Right forelimb (tissue), 1 donor: ENCODE measurements around the gene RNASE9.
"Not testable (repeated sequence)": the region's sequence is repeated elsewhere in the genome, so short reads cannot be mapped to it uniquely, and the experiment has no call there.

Experiments
- DNase-seq: peaks from one replicate; pipeline ENCODE4 v3.0.0-alpha.2; 2018

The RNASE9 gene

DNA sequence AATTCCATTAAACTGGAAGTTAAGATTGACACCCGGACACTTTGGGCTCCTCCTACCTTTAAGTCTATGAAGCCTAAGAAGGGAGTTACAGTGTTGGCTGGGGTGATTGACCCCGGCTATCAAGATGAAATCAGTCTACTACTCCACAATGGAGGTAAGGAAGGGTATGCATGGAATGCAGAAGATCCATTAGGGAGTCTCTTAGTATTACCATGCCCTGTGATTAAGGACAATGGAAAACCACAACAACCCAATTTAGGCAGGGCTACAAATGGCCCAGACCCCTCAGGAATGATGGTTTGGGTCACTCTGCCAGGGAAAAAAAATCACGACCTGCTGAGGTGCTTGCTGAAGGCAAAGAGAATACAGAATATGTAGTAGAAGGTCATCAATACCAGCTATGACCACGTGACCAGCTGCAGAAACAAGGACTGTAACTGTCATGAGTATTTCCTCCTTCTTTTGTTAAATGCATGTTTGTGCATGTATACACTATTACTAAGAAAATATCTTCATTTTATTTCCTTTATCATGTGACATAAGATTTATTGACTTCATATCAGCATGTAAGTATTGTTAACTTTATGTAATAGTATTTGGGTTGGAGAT lies 11.6 kb upstream of the RNASE9 start:
- not testable (repeated sequence) for DNase-seq

DNA sequence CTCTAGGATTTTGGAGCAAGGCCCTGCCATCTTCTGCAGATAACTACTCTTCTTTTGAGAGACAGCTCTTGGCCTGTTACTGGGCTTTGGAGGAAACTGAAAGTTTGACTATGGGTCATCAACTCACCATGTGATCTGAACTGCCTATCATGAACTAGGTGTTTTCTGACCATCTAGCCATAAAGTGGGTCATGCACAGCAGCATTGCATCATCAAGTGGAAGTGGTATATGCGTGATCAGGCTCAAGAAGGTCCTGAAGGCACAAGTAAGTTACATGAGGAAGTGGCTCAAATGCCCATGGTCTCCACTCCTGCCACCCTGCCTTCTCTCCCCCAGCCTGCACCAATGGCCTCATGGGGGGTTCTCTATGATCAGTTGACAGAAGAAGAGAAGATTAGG lies 9.9 kb upstream of the RNASE9 start:
- not testable (repeated sequence) for DNase-seq

DNA sequence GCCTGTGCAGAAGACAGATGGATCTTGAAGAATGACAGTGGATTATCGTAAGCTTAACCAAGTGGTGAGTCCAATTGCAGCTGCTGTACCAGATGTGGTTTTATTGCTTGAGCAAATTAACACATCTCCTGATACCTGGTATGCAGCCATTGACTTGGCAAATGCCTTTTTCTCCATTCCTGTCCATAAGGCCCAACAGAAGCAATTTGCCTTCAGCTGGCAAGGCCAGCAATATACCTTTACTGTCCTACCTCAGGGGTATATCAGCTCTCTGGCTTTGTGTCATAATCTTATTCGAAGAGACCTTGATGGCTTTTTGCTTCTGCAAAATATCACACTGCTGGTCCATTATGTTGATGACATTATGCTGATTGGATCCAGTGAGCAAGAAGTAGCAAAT lies 9.0 kb upstream of the RNASE9 start:
- DNase-seq = not testable (repeated sequence)

DNA sequence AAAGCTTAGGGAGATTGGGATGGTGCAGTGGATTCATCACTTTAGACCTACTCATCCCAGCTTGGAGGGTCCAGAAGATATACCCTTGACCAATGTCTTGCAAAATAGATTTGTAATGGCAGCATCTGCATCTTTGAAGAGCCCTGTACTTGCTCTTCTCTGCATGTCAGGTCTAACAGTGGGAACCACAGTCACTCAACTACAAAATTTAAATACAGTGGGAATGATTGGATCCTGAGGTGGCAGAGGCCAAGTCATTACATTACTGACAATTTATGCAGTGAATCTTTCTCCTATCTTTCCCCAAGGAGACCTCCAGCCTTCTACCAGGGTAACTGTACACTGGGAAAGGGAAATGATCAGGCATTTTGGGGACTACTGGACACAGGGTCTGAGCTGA lies 8.2 kb upstream of the RNASE9 start:
- DNase-seq = no peak

DNA sequence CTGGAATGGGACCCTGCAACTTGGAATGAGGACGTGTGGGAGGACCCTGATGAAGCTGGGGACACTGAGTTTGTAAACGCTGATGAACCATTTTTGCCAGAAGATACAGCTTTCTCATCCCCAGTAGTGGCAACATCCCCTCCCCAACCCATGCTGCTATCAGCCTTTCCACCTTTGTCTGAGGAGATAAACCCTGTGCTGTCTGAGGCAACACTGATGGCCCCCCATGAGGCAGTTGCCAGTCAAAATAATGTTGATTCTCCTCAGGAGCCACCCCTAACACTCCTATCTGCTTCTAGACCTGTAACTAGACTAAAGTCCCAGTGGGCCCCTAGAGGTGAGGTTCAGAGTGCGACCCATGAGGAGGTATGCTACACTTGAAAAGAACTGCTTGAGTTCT lies 7.5 kb upstream of the RNASE9 start:
- DNase-seq = no peak

DNA sequence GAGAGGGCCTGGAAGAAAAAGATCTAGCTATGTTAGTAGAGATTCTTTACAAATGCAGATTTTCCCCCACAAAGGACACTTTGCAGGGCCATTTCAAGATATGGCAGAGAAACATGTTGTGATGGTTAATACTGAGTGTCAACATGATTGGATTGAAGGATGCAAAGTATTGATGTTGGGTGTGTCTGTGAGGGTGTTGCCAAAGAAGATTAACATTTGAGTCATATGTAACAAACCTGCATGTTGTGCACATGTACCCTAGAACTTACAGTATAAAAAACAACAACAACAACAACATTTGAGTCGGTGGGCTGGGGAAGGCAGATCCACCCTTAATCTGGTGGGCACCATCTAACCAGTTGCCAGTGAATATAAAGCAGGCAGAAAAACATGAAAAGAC lies 6.4 kb upstream of the RNASE9 start:
- DNase-seq = not testable (repeated sequence)

DNA sequence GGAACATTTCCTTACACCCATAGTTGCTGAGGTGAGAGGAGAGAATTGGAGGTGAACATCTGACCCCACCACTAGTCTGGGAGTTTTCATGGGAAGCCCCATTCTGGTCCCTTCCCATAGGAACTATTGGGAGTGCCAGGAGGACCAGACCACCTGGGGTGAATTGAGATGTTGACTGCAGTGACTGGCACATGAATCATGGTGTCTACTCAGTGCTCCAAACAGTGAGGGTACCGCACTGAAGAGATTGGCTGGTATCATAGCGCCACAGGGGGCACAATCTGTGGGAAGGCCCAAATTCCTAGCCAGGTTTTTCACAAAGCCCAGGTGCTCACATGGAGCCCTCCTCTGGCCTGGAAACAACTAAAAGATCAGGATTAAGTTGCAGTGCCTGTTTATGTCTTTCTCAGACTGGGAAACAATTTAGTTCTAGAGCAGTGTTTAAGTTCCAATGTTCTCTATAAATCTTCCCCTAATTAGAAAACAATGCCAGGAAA lies 3.7 kb upstream of the RNASE9 start:
- DNase-seq = no peak

DNA sequence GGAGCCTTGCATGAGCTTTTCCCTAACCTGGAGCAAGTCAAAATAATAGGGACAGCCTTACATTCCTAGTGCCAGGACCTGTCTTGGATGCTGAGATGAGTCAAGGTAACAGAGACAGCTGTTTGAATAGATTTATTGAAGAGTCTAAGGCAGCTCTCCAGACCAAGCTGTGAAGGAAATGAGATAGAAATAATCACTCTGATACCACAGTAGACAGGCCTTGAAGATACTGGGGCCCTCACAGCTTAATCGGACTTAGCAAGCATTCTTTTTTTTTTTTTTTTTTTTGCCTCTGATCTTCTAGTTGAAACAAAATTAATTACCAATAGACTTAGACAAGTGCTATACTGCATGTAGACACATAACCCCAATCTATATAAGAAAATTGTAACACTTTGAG lies 3.1 kb upstream of the RNASE9 start:
- no peak for DNase-seq

DNA sequence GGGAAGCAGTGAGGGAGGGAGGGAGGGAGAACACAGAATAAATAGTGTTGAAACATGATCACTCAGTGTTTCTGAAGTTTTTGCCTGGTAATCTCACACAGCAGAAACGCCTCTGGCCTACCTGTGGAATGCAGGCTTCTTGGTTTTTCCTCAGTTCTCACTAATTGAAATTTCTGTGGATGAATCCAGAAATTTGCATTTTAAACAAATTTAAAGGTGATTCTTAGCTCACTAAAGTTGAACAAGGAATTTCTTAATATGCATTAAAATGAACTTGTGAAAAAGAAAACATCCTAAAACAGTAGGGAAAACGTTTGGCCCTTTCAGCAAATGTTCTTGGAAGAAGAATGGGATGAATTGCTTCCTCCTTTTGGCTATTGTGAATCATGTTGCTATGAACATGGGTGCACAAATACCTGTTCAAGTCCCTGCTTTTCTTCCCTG lies 1.4 kb downstream of the RNASE9 start:
- DNase-seq = no peak

DNA sequence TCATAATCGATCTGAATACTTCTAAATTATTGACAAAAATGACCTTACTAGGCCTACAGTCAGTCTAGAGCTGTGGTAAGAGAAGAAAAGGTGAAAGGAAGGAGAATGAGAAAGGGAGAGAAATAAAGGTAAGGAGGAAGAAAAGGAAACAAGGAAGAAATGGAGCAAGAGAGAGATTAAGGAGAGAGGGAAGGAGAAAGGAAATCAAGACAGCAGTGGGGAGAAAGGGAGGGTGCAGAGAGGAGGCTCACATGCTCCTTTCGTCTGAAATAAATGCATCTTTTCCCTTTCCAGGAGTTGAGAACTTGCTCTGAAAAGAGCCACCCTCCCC lies 3.7 kb downstream of the RNASE9 start:
- DNase-seq = no peak

DNA sequence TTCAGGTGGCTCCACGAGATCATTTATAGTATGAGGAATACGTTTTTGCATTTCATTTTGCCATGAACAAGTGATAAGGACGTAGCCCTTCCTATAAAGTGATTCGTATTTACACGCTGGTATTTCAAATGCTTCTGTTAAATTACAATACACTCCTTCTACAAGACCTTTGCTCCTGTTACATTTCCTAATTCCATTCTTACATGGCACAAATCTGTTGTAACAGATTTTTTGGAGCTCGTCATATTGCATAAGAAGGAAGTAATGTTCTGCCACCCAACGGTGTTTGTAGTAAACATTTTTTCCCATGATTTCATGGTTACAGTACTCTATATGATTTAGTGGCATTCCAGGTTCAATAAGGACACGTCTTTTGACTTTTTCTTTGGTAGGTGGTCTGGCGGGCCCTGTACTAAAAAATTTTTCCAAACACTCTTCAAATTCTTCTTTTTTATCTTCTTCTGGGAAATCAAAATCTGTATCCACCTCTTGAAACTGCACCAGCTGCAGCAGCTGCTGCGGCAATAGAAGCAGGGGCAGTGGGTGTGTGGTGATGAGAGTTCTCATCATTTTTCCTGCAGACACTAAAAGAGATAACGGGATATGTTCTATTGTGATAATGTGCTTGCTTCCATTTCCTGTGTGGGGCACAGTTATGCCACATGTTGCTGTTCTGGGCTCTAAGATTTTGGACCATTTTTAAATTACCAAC lies 4.2 kb downstream of the RNASE9 start:
- no peak for DNase-seq

DNA sequence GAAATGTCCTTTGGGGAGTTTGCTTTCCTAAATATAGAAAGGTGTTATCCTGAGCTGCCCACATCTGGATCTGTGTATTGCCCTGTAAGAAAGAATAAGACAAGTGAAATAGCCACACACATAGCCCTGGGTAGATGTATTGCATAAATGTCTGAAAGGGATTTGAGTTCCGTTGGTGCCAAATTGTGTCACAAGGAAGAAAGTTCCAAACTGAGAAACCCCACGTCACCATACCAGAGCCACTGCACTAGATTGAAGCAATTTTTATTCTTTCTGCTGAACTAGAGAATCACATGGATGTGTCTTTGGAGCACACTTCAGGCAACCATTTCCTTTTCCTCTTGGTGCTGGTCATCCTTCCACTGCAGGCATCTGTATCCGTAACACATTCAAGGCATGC lies 5.0 kb downstream of the RNASE9 start:
- DNase-seq = no peak

DNA sequence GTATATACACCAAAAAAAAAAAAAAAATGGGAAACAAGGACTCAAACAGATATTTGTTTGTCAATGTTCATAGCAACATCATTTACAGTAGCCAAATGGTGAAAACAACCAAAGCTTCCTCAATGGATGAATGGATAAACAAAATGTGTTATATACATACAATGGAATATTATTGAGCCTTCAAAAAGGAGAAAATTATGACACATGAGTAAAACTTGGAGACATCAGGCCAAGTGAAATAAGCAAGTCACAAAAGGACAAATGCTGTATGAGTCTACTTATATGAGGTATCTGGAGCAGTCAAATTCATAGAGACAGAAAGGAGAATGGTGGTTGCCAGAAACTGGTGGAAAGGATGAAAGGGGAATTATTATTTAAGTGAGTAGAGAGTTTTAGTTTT lies 7.8 kb downstream of the RNASE9 start:
- no peak for DNase-seq

DNA sequence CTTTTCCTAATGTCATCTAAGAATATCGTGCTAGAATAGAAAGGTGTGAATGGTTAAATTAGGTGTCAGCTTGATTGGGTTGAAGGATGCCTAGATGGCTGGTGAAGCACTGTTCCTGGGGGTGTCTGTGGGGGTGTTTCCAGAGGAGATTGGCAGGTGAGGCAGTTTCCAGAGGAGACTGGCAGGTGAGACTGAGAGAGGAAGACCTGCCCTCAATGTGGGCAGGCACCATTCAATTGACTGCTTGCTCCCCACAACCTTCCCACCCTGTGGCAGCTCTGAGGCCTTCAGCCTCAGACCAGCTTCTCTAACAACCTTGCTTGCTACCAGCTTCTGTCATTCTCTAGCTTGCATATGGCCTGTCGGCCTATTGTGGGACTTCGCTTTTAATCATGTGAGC lies 9.2 kb downstream of the RNASE9 start:
- no peak for DNase-seq

DNA sequence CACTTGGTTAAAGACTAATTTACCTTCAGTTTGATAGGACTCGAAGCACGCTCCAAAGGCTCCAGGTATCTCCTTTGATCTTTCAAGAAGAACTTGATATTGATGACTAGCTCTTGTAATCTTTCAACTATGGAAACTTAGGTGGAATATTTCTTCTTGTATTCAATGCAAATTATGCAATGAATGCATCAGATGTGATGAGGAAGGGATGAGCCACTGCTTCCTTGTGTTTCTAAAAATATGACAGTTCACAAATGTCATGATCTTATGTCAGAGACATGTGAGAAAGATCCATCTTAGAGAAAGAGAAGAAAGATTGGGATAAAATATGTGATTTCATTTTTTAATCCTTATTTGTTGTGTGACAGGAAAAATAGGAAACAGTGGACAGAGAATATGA lies 9.9 kb downstream of the RNASE9 start:
- no peak for DNase-seq

DNA sequence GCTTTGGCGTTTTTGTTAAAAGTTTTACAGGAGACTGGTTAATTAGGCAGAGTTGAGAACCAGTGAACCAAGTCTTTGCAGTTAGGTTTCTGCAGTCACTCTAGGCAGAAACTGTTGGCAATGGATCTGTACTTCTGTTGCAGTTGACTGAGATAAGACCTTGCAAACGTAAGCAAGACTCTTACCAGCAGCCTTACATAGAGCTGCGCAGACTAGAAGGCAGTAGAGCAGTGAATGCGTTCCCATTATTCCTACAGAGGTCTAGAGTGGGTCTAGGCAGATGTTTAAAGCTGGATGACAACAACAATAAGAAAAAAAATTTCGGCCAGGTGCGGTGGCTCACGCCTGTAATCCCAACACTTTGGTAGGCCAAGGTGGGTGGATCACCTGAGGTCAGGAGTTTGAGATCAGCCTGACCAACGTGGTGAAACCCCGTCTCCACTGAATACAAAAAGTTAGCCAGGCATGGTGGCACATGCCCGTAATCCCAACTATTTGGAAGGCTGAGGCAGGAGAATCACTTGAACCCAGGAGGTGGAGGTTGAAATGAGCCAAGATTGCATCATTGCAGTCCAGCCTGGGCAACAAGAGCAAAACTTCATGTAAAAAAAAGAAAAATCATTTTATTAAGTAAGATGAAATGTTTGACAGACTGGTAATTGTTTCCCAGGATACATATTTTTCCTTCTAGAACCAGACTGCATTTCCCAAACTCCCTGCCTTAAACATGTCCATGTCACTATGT lies 12.3 kb downstream of the RNASE9 start:
- no peak for DNase-seq

DNA sequence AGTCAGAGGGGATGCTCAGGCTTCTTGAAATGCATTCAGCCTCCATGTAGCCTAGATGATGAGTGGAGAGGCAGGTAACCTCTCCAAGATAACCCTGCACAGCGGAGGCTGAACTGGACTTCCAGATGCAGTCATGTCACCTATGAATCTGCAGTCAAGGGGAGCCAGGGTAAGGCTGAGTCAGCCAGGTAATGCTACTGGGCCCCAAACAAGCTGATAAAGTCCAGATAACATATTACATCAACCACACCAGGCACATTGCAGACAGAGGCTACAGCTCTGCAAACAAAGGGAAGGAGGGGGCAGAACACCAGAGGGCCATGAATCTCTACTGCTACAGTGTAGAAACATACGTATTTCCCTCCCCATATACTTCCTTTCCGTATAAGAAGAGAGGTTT lies 14.0 kb downstream of the RNASE9 start:
- DNase-seq = no peak

DNA sequence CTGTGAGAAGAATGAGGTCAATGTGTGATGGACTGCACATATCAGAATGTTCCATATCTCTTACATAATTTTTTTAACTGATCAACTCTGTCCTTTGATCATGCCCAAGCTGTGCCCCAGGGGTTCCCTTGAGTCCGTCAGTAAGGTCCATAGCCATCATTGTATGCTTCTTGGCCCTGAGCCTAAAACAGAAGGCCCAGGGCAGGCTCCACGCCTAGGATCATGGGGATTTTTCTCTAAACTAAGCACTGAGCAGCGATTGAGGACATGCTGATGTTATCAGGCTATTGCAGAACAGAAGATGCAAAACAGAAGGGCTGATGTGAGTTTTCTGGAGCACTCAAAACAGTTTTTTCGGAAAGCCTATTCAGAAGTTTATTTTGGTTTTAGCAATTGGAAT lies 20.9 kb downstream of the RNASE9 start:
- DNase-seq = no peak

DNA sequence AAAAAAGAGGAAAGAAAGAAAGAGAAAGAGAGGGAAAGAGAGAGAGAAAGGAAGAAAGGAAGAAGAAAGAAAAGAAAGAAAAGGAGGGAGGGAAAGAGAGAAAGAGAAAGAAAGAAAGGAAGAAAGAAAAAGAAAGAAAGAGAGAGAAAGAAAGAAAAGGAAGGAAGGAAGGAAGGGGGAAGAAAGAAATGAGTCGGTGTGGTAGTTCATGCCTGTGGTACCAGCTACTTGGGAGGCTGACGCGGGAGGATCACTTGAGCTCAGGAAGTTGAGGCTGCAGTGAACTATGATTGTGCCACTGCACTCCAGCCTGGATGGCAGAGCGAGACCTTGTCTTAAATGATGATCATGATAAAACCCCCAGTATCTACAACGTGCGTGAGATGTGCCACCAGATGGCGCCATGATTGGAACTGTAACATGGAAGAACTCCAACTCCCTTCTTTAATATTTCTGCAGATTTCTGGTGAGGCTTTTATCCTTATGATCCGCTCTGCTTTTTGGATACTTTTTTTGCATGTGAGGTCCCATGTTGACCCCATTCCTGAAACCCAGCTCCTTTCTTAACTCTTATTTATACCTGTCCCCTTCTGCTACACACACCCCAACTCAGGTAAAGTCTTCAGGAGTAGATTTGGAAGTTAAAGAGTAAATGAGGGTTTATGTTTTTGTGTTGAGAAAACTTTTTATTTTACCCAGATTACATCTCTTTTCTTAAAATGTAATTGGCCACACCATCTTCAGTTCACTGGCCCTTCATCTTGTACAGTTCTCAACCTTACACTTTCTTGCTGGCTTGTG lies 29.9 kb downstream of the RNASE9 start:
- peak; percentile 62 for DNase-seq

DNA sequence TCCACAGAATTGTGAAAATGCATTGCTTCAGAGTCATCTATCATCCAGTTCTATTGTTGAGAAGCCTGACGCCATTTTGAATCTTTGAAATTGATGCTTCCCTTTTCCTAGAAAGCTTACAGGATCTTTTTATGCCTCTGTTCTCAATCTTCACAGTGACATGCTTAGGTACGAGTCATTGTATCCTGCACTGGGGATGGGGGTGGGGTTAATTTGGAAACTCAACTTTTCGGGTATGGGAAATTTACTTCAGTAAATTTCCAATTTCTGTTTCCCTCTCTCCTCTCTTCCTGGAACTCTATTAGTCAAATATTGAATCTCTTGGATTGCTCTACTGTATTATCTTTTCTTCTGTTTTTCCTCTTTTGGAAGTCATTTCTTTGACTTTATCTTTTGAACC lies 31.0 kb downstream of the RNASE9 start:
- DNase-seq = no peak

DNA sequence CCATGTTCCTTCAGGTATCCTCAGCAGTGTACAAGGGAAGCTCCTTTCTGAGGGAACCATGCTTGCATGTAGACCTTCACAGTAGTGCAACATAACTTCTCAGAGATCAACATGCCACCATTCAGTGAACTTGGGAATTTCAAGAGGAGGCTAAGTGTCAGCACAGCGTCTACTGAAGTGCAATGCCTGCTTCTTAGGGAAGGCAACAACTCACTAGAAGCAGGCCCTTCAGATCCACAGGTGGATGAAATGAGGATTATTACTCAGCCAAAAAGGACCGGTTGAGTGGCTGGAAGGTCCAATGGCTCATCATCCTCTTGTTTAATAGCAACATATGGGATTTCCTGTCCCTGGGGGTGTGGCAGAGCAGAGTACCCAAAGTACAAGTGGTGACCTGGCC lies 36.8 kb downstream of the RNASE9 start:
- DNase-seq = no peak

DNA sequence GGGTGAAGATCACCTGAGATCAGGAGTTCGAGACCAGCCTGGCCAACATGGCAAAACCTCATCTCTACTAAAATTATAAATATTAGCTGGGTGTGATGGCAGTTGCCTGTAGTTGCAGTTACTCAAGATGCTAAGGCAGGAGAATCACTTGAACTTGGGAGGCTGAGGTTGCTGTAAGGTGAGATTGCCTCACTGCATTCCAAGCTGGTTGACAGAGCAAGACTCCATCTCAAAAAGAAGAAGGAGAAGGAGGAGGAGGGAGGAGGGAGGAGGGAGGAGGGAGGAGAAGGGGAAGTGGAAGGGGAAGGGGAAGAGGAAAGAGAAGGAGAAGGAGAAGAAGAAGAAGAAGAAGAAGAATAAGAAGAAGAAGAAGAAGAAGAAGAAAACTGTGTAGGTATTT lies 38.5 kb downstream of the RNASE9 start:
- DNase-seq = no peak

DNA sequence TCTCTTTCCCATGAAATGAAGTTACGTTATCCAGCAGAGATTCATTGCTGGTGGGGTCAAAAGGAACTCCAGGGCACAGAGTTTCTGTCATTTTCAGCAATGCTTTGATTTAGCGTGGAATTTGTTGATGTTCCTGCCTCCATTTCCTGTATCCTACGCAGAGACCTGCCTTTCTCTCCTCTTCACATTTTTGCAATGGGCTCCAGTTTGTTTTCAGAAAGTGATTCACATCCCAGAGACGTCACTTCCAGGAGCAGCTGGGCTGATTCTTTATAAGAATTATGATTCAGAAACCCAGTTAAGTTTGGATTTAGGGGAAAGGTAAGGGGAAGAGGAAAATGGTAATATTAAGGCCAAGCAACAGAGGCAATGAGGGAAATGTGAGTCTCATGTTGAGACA lies 43.9 kb downstream of the RNASE9 start:
- no peak for DNase-seq
